ENCODE results near the gene KIZ.

- no peak for TF ChIP-seq POLR2A (IDR thresholded peaks at IDR 0.05; ENCODE audit: low read length)
- no peak for TF ChIP-seq GATA1 (IDR thresholded peaks at IDR 0.05; ENCODE audit: low read depth, low read length)
These were observed 12.2 kb upstream of the KIZ start for GRCh38 chr20:21113697-21114096.
